GM12878 (cell line): ENCODE results near the gene ZNF428. TPM values are rescaled to one million over a fixed set of nuclear protein-coding genes. Genes with fewer than 3 reads are reported as not detected.

Experiments
- ATAC-seq: fragments of 200-7000 bp; cut with Tn5 transposase; 3 replicates; pipeline ENCODE4 v1.9.1; 2020; ENCODE audit warnings: mild to moderate bottlenecking, moderate library complexity
- BruUV-seq: library from RNA; stranded (reverse); fragments of 400-500 nt; replicated peaks from 2 replicates; lab custom pipeline; 2021; lab: Mats Ljungman, UMichigan
- CTCF ChIA-PET: fragments of 300-600 bp; sonication (Branson Sonifier 250); formaldehyde crosslinking; extraction: SDS; loops from one replicate; lab custom pipeline; 2021; ENCODE audit warnings: inconsistent platforms; lab: Yijun Ruan, JAX
- POLR2A ChIA-PET: fragments of 350-600 bp; formaldehyde crosslinking; extraction: SDS; loops from one replicate; lab custom pipeline; 2021; ENCODE audit warnings: inconsistent platforms; lab: Charles Lee
- RAD21 ChIA-PET: fragments of 300-600 bp; sonication (Branson Sonifier 250); formaldehyde crosslinking; loops from one replicate; lab custom pipeline; 2023; ENCODE audit warnings: antibody characterized with exemption; ENCODE audit not compliant: unreplicated experiment; lab: Charles Lee
- SMC1A ChIA-PET: fragments of 300-600 bp; sonication (Branson Sonifier 250); formaldehyde crosslinking; loops from one replicate; lab custom pipeline; 2023; ENCODE audit not compliant: unreplicated experiment, uncharacterized antibody; lab: Charles Lee
- DNase-seq: peaks from one replicate; pipeline ENCODE4 v3.0.0-alpha.2; 2011; ENCODE audit warnings: low read depth, low spot score
- FAIRE-seq: peaks from 3 replicates; lab custom pipeline; 2011; peaks lifted over from hg19 to GRCh38; lab: Jason Lieb, UNC
- H2AFZ ChIP-seq: 2 replicates; pipeline ENCODE4 v1.6.0; 2011; ENCODE audit warnings: low read depth, low read length, control low read depth; ENCODE audit not compliant: control insufficient read depth
- H3K27ac ChIP-seq: 2 replicates; pipeline ENCODE4 v1.5.1; 2011; ENCODE audit warnings: control low read depth; ENCODE audit not compliant: control insufficient read depth, insufficient read depth
- H3K27me3 ChIP-seq, 2 experiments: replicated peaks in 1 of 2; 2 replicates each; pipeline versions ENCODE4 v1.6.0 to v1.6.1; 2011; ENCODE audit warnings: low read length in 1 of 2; ENCODE audit not compliant: control insufficient read depth in 2 of 2, insufficient read depth in 2 of 2
- H3K36me3 ChIP-seq, 2 experiments: 2 replicates each; pipeline ENCODE4 v1.5.1; 2011; ENCODE audit warnings: low read length in 1 of 2; ENCODE audit not compliant: control insufficient read depth in 2 of 2, insufficient read depth in 2 of 2
- H3K4me1 ChIP-seq: 2 replicates; pipeline ENCODE4 v1.6.1; 2011; ENCODE audit warnings: mild to moderate bottlenecking, low read length, moderate library complexity, mixed read lengths; ENCODE audit not compliant: control insufficient read depth, insufficient read depth
- H3K4me2 ChIP-seq: 2 replicates; pipeline ENCODE4 v1.6.0; 2011; ENCODE audit warnings: control low read depth; ENCODE audit not compliant: control insufficient read depth, insufficient read depth
- H3K4me3 ChIP-seq: fragments of 200-600 bp; sonication (generic); 2 replicates; pipeline ENCODE4 v1.5.1; 2016
- H3K79me2 ChIP-seq: 2 replicates; pipeline ENCODE4 v1.6.0; 2011; ENCODE audit warnings: low read length; ENCODE audit not compliant: control insufficient read depth, insufficient read depth
- H3K9ac ChIP-seq: 2 replicates; pipeline ENCODE4 v1.8.0; 2011; ENCODE audit warnings: low read length, control low read depth, mixed read lengths; ENCODE audit not compliant: control insufficient read depth, insufficient read depth
- H3K9me3 ChIP-seq: replicated peaks from 3 replicates; pipeline ENCODE4 v1.5.1; 2011; ENCODE audit warnings: mild to moderate bottlenecking, low read length; ENCODE audit not compliant: control insufficient read depth, insufficient read depth
- H4K20me1 ChIP-seq: 2 replicates; pipeline ENCODE4 v1.6.0; 2011; ENCODE audit not compliant: control insufficient read depth, insufficient read depth
- CBFB ChIP-seq: IDR thresholded peaks from 2 replicates; pipeline ENCODE4 v1.6.1; 2016; ENCODE audit warnings: antibody characterized with exemption, low read depth
- IRF3 ChIP-seq: fragments of 450-650 bp; IDR thresholded peaks from 2 replicates; pipeline ENCODE4 v1.6.1; 2014; ENCODE audit warnings: mild to moderate bottlenecking
- MXI1 ChIP-seq: fragments of 150-350 bp; IDR thresholded peaks from 2 replicates; pipeline ENCODE4 v1.6.1; 2011; ENCODE audit warnings: low read depth, mild to moderate bottlenecking, inconsistent platforms, low read length, improper control_type of control experiment
- MYB ChIP-seq: fragments of 150-350 bp; IDR thresholded peaks from 2 replicates; pipeline ENCODE4 v1.6.1; 2014; ENCODE audit warnings: mild to moderate bottlenecking, low read depth, low read length, borderline replicate concordance
- SMC3 ChIP-seq: IDR thresholded peaks from 2 replicates; pipeline ENCODE4 v1.6.1; 2011; ENCODE audit warnings: low read length, improper control_type of control experiment, borderline replicate concordance
- SREBF1 ChIP-seq: IDR thresholded peaks from 2 replicates; pipeline ENCODE4 v1.6.1; 2012; ENCODE audit warnings: mild to moderate bottlenecking, low read length
- TCF7 ChIP-seq: IDR thresholded peaks from 2 replicates; pipeline ENCODE4 v1.6.1; 2014; ENCODE audit warnings: antibody characterized with exemption, borderline replicate concordance
- YY1 ChIP-seq: IDR thresholded peaks from 2 replicates; pipeline ENCODE4 v1.6.1; 2011; ENCODE audit warnings: low read depth, mild to moderate bottlenecking, low read length
- ZNF217 ChIP-seq: fragments of 450-650 bp; IDR thresholded peaks from 2 replicates; pipeline ENCODE4 v1.6.1; 2017; ENCODE audit warnings: antibody characterized with exemption, mild to moderate bottlenecking
- WGBS: methylation state at CpG from one replicate; pipeline ENCODE4 v1.1.6; 2016; ENCODE audit warnings: low lambda C conversion rate; ENCODE audit not compliant: insufficient replicate concordance, insufficient coverage; ENCODE audit errors: missing lambda C conversion rate; 5-methylcytosine and 5-hydroxymethylcytosine counted together
- in situ Hi-C: fragments of 300-500 bp; cut with MboI; formaldehyde crosslinking; loops from 9 replicates; pipeline ENCODE4 v1.14.3; 2018; ENCODE audit warnings: mixed read lengths
- intact Hi-C: fragments of 100-400 bp; cut with micrococcal nuclease; formaldehyde crosslinking; loops from one replicate; pipeline ENCODE4 v1.14.2; 2022; ENCODE audit not compliant: unreplicated experiment
- polyA plus RNA-seq, 11 experiments: library from polyadenylated mRNA; depleted of rRNA in 4 of 11; unstranded in 6 of 11; stranded (reverse) in 5 of 11; fragments of >200 nt; fragmentation: Nextera tagmentation in 4 of 11; fragmentation: Illumina TruSeq in 1 of 11; extraction: Ambion mirVana in 4 of 11; extraction: Trizol in 1 of 11; gene quantifications; 1 replicate in 1 of 11; 2 replicates in 10 of 11; pipeline versions ENCODE4 v1.2.1 to v1.2.3, GENCODE V29; 2011 to 2016; ENCODE audit warnings: inconsistent platforms in 2 of 11, missing spikeins in 2 of 11, low read depth in 1 of 11
- total RNA-seq, 4 experiments: library from RNA; depleted of rRNA in 3 of 4; stranded (reverse); fragments of >200 nt in 3 of 4; fragmentation: Illumina TruSeq in 1 of 4; extraction: Trizol in 1 of 4; gene quantifications; 2 replicates each; pipeline versions ENCODE4 v1.2.1 to v1.2.3, GENCODE V29; 2013 to 2021

ZNF428 gene
- total and polyA plus RNA-seq, 10 of the 15 experiments (the other 5 are each of a cell fraction or from before 2014, with no cell fraction given) = 0.27 to 57.8 (median 20.4) TPM

- TF ChIP-seq MYB = no peak
- no peak for TF ChIP-seq TCF7
- TF ChIP-seq SREBF1 = no peak
These were observed 21.9 kb upstream of the ZNF428 start (continued) for GRCh38 chr19:43641333-43641732.

- Histone ChIP-seq H2AFZ (no peak overlapping the region), H3K4me2 (peak overlapping the region; percentile 62), H3K36me3 (no peaks in the 10 kb centered on the region), H3K27me3 (peaks cover 10 to 16% of the 10 kb centered on the region in 2 experiments), H3K79me2 (no peaks in the 10 kb centered on the region), H3K9ac (no peak overlapping the region), H3K4me1 (peaks cover 5% of the 10 kb centered on the region), H4K20me1 (no peaks in the 10 kb centered on the region), H3K4me3 (no peak overlapping the region), H3K27ac (no peak overlapping the region), H3K9me3 (no peaks in the 10 kb centered on the region)
- ChIA-PET RAD21 (no interaction called here), SMC1A (no interaction called here), POLR2A (no interaction called here), CTCF (no interaction called here)
- intact Hi-C loops = no loop called here
- TF ChIP-seq SMC3 (no peak), ZNF217 (no peak), MXI1 (no peak), CBFB (no peak), IRF3 (no peak), YY1 (no peak)
- FAIRE-seq = no peak
- WGBS = 31% methylated on average over 7 of the region's 9 CpGs
- ATAC-seq = no peak
- in situ Hi-C loops = no loop called here
- no peak for DNase-seq
- BruUV-seq = no TSS peak
These were observed 21.0 kb upstream of the ZNF428 start for GRCh38 chr19:43640424-43640757.
